Natural killer cell (primary cell): Measurements from ENCODE around the gene DAAM2. TPM values are rescaled to one million over a fixed set of nuclear protein-coding genes. Genes with fewer than 3 reads are reported as not detected.

Experiments
- ATAC-seq, 3 donors: fragments of 150-1000 bp in 2 of 3; fragments of 200-7000 bp in 1 of 3; cut with Tn5 transposase; 1 replicate in 1 of 3; 2 replicates in 2 of 3; pipeline ENCODE4 v1.10.0; 2021; ENCODE audit warnings: mild to moderate bottlenecking in 2 of 3, moderate library complexity in 2 of 3
- DNase-seq, 2 donors: peaks; one replicate each; pipeline versions ENCODE4 v3.0.0 to v3.0.0-alpha.2; 2013 to 2021; ENCODE audit warnings: mixed read lengths in 1 of 2
- H3K27ac ChIP-seq: one replicate; pipeline ENCODE4 v1.5.1; 2013; ENCODE audit warnings: mild to moderate bottlenecking, low read length
- H3K27me3 ChIP-seq: one replicate; pipeline ENCODE4 v1.6.1; 2013; ENCODE audit warnings: low read length; ENCODE audit not compliant: control insufficient read depth, insufficient read depth
- H3K36me3 ChIP-seq: one replicate; pipeline ENCODE4 v1.6.1; 2013; ENCODE audit warnings: low read length; ENCODE audit not compliant: control insufficient read depth, insufficient read depth
- H3K4me1 ChIP-seq: one replicate; pipeline ENCODE4 v1.6.1; 2013; ENCODE audit warnings: low read length; ENCODE audit not compliant: control insufficient read depth, insufficient read depth
- H3K4me3 ChIP-seq: one replicate; pipeline ENCODE4 v1.5.1; 2013; ENCODE audit warnings: low read length
- H3K9me3 ChIP-seq: one replicate; pipeline ENCODE4 v1.6.1; 2013; ENCODE audit warnings: low read length; ENCODE audit not compliant: control insufficient read depth, insufficient read depth
- H3K27ac Mint-ChIP-seq, 2 donors: one replicate each; pipeline ENCODE4 v1.8.0; 2022; ENCODE audit warnings: mild to moderate bottlenecking in 2 of 2, mixed read lengths in 2 of 2, moderate library complexity in 1 of 2
- H3K27me3 Mint-ChIP-seq, 2 donors: one replicate each; pipeline ENCODE4 v1.8.0; 2022; ENCODE audit warnings: low read depth in 2 of 2, mixed read lengths in 2 of 2
- H3K36me3 Mint-ChIP-seq: one replicate; pipeline ENCODE4 v1.8.0; 2022; ENCODE audit warnings: mixed read lengths
- H3K4me1 Mint-ChIP-seq, 2 donors: one replicate each; pipeline ENCODE4 v1.8.0; 2022; ENCODE audit warnings: mixed read lengths in 2 of 2
- H3K4me3 Mint-ChIP-seq: one replicate; pipeline ENCODE4 v1.8.0; 2022; ENCODE audit warnings: mild to moderate bottlenecking, moderate library complexity, mixed read lengths
- H3K9me3 Mint-ChIP-seq, 2 donors: one replicate each; pipeline ENCODE4 v1.8.0; 2022; ENCODE audit warnings: mixed read lengths in 2 of 2
- CTCF ChIP-seq: fragments of 200-600 bp; IDR thresholded peaks from one replicate; pipeline ENCODE4 v1.8.0; 2022; ENCODE audit warnings: antibody characterized with exemption
- WGBS: methylation state at CpG from one replicate; pipeline ENCODE4 v1.1.7; 2013; ENCODE audit warnings: missing lambda C conversion rate; ENCODE audit not compliant: insufficient coverage; 5-methylcytosine and 5-hydroxymethylcytosine counted together
- intact Hi-C: fragments of 100-400 bp; cut with micrococcal nuclease; formaldehyde crosslinking; loops from one replicate; pipeline ENCODE4 v1.14.2; 2022
- total RNA-seq, 4 donors: library from RNA; stranded (reverse); fragments of 120-200 nt in 1 of 4; gene quantifications; one replicate each; pipeline versions ENCODE4 v1.2.3 to v1.2.4, GENCODE V29; 2013 to 2022

DAAM2 gene
- total RNA-seq, 3 donors from 2014 or later (not counting 1 experiment from before 2014, with no cell fraction given): not detected

GRCh38 chr6:39903656-39904055 lies 111.5 kb downstream of the DAAM2 start:
- no peak overlapping the region for H3K27ac ChIP-seq
- no peaks in the 10 kb centered on the region for H3K27me3 ChIP-seq
- Mint-ChIP-seq H3K9me3 (no peaks in the 10 kb centered on the region), H3K36me3 (no peaks in the 10 kb centered on the region), H3K27ac (no peak overlapping the region), H3K4me3 (no peak overlapping the region), H3K27me3 (no peaks in the 10 kb centered on the region), H3K4me1 (no peaks in the 10 kb centered on the region)
- no peaks in the 10 kb centered on the region for H3K36me3 ChIP-seq
- TF ChIP-seq CTCF: no peak
- ATAC-seq (no peak), DNase-seq (no peak)
- 93% methylated on average over 6 of the region's 6 CpGs for WGBS
- intact Hi-C loops: no loop called here
- H3K4me1 ChIP-seq: no peaks in the 10 kb centered on the region
- H3K4me3 ChIP-seq: no peak overlapping the region
- H3K9me3 ChIP-seq: no peaks in the 10 kb centered on the region

GRCh38 chr6:39904946-39905639 lies 112.9 kb downstream of the DAAM2 start:
- 58% methylated on average over 2 of the region's 4 CpGs for WGBS
- Histone ChIP-seq H3K36me3 (no peaks in the 10 kb centered on the region), H3K4me3 (no peak overlapping the region), H3K9me3 (no peaks in the 10 kb centered on the region), H3K27ac (no peak overlapping the region), H3K27me3 (no peaks in the 10 kb centered on the region), H3K4me1 (no peaks in the 10 kb centered on the region)
- no peak for TF ChIP-seq CTCF
- no peaks in the 10 kb centered on the region for H3K9me3 Mint-ChIP-seq
- no peak overlapping the region for H3K4me3 Mint-ChIP-seq
- no peaks in the 10 kb centered on the region for H3K36me3 Mint-ChIP-seq
- DNase-seq (no peak), ATAC-seq (no peak)
- intact Hi-C loops: no loop called here
- no peaks in the 10 kb centered on the region for H3K4me1 Mint-ChIP-seq
- no peak overlapping the region for H3K27ac Mint-ChIP-seq
- no peaks in the 10 kb centered on the region for H3K27me3 Mint-ChIP-seq

GRCh38 chr6:39905640-39905975 lies 113.4 kb downstream of the DAAM2 start:
- H3K4me3 ChIP-seq: no peak overlapping the region
- H3K27me3 ChIP-seq: no peaks in the 10 kb centered on the region
- no peaks in the 10 kb centered on the region for H3K4me1 ChIP-seq
- no peak for ATAC-seq
- H3K9me3 ChIP-seq: no peaks in the 10 kb centered on the region
- no peaks in the 10 kb centered on the region for H3K27me3 Mint-ChIP-seq
- intact Hi-C loops: no loop called here
- H3K36me3 ChIP-seq: no peaks in the 10 kb centered on the region
- no peak for DNase-seq
- no peak overlapping the region for H3K27ac ChIP-seq
- 85% methylated on average over 4 of the region's 4 CpGs for WGBS
- H3K27ac Mint-ChIP-seq: no peak overlapping the region
- no peak overlapping the region for H3K4me3 Mint-ChIP-seq
- H3K9me3 Mint-ChIP-seq: no peaks in the 10 kb centered on the region
- TF ChIP-seq CTCF: no peak
- no peaks in the 10 kb centered on the region for H3K36me3 Mint-ChIP-seq
- no peaks in the 10 kb centered on the region for H3K4me1 Mint-ChIP-seq

- H3K36me3 ChIP-seq: no peaks in the 10 kb centered on the region
- DNase-seq: no peak
- intact Hi-C loops: no loop called here
- H3K27me3 ChIP-seq: no peaks in the 10 kb centered on the region
- no peak overlapping the region for H3K4me3 Mint-ChIP-seq
- no peaks in the 10 kb centered on the region for H3K9me3 ChIP-seq
- no peak overlapping the region for H3K27ac Mint-ChIP-seq
- no peaks in the 10 kb centered on the region for H3K27me3 Mint-ChIP-seq
- ATAC-seq: no peak
- no peak overlapping the region for H3K4me3 ChIP-seq
- WGBS: 92% methylated on average over 13 of the region's 13 CpGs
- no peak for TF ChIP-seq CTCF
- H3K4me1 ChIP-seq: no peaks in the 10 kb centered on the region
- H3K36me3 Mint-ChIP-seq: no peaks in the 10 kb centered on the region
- no peaks in the 10 kb centered on the region for H3K4me1 Mint-ChIP-seq
- H3K9me3 Mint-ChIP-seq: no peaks in the 10 kb centered on the region
- H3K27ac ChIP-seq: no peak overlapping the region
These were observed 114.2 kb downstream of the DAAM2 start for GRCh38 chr6:39906318-39906761.
